ENCODE results near the gene UBE2C.

UBE2C gene

GRCh38 chr20:45833030-45833882, 20.8 kb downstream of the UBE2C start, which contains the start of gene SNX21:
TSS of gene SNX21 (plus strand) at chr20:45833799. CDS start at chr20:45833920, 121 bp downstream.
- DNase-seq (ENCODE audit: extremely low read depth, low read depth), result peak; percentile 52
- TF ChIP-seq CTCF (IDR thresholded peaks at IDR 0.05; ENCODE audit: low read depth, low read length, missing control alignments), result no peak
- H3K4me3 ChIP-seq (replicated peaks; ENCODE audit: low read depth, low read length), result peak within 1 kb of the TSS; percentile 63

GRCh38 chr20:45833883-45834796, 21.7 kb downstream of the UBE2C start:
- no peak for DNase-seq (ENCODE audit: extremely low read depth, low read depth)

GRCh38 chr20:45834797-45835161, 22.3 kb downstream of the UBE2C start:
- H3K4me3 ChIP-seq (replicated peaks; ENCODE audit: low read depth, low read length), result peak overlapping the region; percentile 63
- DNase-seq (ENCODE audit: extremely low read depth, low read depth), result no peak
- TF ChIP-seq CTCF (IDR thresholded peaks at IDR 0.05; ENCODE audit: low read depth, low read length, missing control alignments), result no peak

More at GRCh38 chr20:45833883-45834796, 21.7 kb downstream of the UBE2C start:
- H3K4me3 ChIP-seq (replicated peaks; ENCODE audit: low read depth, low read length), result peak overlapping the region; percentile 63
- no peak for TF ChIP-seq CTCF (IDR thresholded peaks at IDR 0.05; ENCODE audit: low read depth, low read length, missing control alignments)

GRCh38 chr20:45835329-45835765, 22.9 kb downstream of the UBE2C start:
- peak overlapping the region; percentile 63 for H3K4me3 ChIP-seq (replicated peaks; ENCODE audit: low read depth, low read length)
- TF ChIP-seq CTCF (IDR thresholded peaks at IDR 0.05; ENCODE audit: low read depth, low read length, missing control alignments), result no peak
- DNase-seq (ENCODE audit: extremely low read depth, low read depth), result no peak

- peak overlapping the region; percentile 63; the same call in 1 of the 2 replicates for H3K4me3 ChIP-seq (replicated peaks; ENCODE audit: low read depth, low read length)
- TF ChIP-seq CTCF (IDR thresholded peaks at IDR 0.05; ENCODE audit: low read depth, low read length, missing control alignments), result no peak
- no peak for DNase-seq (ENCODE audit: extremely low read depth, low read depth)
Observed at GRCh38 chr20:45835825-45836224, 23.4 kb downstream of the UBE2C start.

- no peak overlapping the region for H3K4me3 ChIP-seq (replicated peaks; ENCODE audit: low read depth, low read length)
- no peak for DNase-seq (ENCODE audit: extremely low read depth, low read depth)
- TF ChIP-seq CTCF (IDR thresholded peaks at IDR 0.05; ENCODE audit: low read depth, low read length, missing control alignments), result no peak
Observed at GRCh38 chr20:45836841-45837240, 24.4 kb downstream of the UBE2C start.

Measured in HFF-Myc (cell line).